HG02852 (cell line): ENCODE measurements around the gene MAPKAP1.
"Not testable (repeated sequence)": the region's sequence is repeated elsewhere in the genome, so short reads cannot be mapped to it uniquely, and the experiment has no call there.

Experiments used
- ATAC-seq: cut with Tn5 transposase; IDR thresholded peaks from one replicate; pipeline ENCODE4 v1.9.1; 2021; ENCODE audit warnings: mild to moderate bottlenecking, moderate library complexity; ENCODE audit not compliant: unreplicated experiment

Gene MAPKAP1

DNA sequence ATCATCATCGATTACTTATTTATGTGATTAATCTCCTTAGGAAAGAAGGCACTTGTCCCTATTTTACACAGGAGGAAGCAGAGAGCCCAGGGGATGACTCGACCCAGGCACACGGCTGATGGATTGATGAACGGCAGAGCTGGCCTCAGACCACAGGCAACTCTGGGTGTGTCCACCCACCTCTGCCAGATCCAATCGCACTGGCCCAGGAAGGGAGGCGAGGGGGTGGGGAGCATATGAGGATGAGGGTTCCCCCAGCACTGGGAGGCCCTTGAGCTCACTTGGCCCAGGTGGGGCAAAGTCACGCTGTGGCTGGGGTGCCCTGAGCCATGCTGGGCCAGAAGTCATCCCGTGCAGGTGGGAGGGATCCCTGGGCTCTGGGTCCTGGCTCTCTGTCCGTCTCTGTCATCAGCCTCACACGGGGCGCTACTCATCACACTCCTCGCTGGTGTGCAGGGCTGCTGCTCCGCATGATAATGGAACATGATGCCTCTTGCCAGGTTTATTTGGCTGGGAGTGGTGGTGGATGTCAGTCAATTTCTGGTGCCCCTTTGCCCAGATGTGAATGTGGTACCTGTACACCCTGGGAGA, 285.3 kb downstream of the MAPKAP1 start:
- ATAC-seq = no peak

DNA sequence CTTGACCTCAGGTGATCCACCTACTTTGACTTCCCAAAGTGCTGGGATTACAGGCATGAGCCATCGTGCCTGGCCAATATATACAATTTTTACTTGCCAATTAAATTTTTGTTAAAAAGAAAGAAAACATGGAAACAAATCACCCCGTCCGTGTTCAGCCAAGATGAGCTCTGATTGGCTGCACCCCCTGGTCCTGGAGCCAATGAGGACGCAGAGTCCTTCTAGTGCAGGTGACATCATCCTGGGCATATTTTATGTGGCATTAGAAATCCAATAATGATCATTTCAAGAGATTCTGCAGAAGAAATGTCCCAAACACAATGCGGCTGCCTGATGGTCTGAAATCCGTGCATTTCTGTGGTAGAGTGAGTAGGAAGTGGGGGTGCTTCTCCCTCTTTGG, 285.8 kb downstream of the MAPKAP1 start:
- ATAC-seq = no peak

DNA sequence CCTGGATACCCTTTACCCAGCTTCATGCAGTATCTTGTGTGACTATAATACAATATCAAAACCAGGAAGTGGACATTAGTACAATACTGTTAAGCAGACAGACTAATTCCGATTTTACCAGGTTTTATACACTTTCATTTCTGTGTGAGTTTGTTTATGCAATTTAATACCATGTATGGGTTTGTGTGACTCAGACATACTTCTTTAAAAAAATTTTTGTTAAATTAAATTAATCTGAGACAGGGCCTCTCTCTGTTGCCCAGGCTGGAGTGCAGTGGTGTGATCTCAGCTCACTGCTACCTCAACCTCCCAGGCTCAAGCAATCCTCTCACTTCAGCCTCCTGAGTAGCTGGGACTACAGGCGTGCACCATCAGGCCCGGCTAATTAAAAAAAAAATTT, 288.6 kb downstream of the MAPKAP1 start:
- ATAC-seq = no peak

DNA sequence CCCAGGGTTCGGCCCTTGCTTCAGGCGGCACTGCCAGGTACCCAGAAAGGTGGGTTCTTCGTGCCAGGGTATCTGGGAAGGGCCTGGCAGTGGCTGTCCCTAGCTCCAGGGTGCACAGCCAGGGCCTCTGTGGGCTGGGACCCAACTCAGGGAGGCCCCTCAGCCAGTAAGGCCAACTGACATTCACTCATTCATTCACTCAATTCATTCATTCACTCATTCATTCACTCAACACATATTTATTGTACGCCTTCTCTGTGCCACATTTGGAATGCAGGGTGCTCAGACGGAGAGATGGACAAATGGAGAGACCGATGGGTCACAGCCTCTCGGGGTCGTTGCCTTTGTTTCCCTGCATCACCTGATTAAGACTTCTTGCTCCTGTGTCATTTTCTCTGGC, 290.5 kb downstream of the MAPKAP1 start:
- no peak for ATAC-seq

DNA sequence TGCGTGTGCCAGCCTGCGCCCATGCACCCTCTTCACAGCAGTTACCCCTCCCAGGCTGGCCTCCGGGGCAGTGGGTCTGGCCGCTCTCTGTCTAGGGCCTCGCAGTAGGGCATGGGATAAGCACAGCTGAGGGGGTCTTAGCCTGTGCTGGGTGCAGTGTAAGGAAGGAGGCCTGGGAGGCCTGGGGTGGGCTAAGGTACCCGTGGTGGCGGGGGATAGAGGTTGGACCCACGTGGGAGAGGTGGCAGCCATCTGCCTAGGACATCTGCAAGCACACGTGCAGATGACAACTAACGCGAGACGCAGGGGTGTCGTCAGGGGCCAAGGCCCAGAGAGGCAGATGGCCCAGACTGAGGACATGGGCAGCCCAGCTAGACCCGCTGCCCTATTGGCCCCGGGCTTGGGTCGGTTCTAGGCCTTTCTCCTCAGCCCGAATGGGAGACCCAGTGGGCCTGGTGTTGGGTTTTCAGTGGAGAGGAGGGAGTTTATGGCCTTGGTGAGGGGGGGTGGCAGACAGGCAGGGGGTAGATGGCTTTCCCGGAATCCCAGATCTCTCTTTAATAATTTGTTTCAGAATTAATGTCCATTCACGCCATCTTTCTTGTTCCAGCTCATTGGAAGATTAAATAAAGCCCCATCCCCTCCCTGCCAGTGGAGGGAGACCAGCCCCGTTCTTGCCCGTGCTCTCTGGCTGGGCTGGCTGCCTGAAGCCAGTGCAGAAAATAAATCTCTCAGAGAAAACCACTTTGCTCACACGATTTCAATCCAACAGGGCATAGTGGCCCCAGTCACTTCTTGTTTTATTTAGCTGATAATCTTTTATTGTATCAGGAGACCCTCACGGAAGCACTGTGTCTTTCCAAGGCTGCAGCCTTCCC, 291.2 kb downstream of the MAPKAP1 start:
- no peak for ATAC-seq

DNA sequence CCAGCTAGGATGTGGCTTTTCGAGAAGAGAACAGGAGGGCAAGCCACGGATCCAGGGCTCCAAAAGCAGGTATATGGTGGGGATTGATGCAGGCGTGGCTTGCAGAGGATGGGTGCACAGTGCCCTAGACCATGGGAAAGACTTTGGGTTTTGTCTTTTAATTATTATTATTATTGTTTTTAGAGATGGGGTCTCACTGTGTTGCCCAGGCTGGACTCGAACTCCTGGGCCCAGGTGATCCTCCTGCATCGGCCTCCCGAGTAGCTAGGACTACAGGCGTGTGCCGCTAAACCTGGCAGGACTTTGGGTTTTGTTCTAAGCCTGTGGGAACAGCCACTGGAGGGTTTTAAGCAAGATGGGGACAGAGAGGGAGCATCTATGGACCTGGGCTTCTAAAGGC, 293.4 kb downstream of the MAPKAP1 start:
- ATAC-seq = no peak

DNA sequence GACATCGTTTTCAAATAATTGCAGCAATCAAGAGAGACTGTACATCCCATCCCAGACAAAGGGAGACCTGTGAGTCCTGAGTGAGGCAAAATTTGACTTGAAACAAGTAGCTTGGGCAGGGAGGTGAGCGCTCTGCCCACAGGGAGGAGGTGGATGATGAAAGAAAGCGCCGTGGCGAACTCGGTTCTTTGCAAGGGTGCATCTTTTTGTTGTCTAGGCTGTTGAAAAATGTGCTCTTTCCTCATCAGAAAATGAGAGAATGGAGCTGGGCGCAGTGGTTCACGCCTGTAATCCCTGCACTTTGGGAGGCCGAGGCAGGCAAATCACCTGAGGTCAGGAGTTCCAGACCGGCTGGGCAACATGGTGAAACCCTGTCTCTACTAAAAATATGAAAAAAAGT, 294.8 kb downstream of the MAPKAP1 start:
- ATAC-seq = no peak

DNA sequence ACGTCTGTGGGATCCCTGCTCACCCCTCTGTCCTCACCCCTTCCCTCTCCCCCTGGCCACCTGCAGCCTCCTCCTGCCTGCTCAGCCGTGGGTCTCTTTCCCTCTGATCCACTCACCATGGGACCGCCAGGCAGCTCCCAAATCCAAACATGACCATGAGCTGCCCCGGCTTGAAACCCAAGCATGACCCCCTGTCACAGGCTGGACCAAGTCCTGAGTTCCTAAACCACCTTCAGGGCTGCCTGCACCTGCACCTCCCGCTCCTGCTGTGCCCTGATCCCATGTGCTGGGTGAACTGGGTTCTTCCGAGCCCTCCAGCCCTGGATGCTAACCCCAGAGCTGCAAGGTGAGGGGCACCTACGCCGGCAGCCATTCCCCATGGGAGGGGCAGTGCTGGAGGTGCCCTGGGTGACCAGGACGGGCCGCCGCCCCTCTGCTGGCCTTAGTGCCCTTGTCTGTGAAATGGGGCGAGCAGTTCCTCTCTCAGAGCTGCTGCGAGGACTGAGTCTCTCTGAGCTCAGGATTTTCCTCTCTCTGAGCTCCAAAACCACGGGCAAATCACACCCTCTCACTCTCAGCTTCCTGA, 295.7 kb downstream of the MAPKAP1 start:
- no peak for ATAC-seq

DNA sequence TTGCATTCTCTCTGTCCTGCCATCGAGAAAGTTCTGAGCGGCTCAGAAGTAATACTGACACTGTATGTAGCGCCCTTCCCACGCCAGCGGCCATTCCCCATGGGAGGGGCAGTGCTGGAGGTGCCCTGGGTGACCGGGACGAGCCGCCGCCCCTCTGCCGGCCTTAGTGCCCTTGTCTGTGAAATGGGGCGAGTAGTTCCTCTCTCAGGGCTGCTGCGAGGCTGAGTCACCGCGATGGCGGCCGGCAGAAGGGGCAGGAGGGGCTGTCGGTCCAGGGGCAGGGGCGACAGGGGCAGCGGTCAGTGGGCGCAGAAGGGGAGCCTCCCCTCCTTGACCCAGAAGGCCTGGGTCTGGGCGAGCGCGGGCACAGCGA, 296.5 kb downstream of the MAPKAP1 start:
- ATAC-seq = no peak

DNA sequence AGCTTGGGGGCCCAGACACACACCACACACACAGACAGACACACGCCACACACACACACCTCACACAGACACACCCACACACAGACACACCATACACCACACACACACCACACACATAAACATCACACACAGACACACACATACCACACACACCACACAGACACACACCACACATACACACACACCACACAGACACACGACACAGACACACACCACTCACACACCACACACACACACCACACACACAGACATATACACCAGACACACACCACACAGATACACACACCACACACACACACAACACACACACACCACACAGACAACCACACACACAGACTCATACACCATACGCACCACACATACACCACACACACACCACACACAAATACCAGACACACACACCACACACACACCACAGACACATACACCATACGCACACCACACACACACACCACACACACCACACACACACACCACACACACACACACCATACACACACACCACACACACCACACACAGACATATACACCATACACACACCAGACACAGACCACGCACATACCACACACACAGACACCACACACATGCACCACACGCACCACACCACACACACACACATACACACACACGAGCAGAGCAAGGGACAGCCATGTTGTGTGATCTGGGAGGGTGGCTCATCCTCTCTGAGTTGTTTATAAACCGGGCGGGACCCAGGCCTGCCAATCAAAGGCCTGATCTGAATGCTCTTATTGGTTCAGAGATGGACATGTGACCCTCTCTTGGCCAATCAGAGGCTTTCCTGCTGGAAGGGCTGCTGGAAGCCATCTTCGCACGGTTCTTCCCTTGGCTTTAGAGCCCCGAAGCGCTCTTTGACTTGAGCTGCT, 297.1 kb downstream of the MAPKAP1 start:
- no peak for ATAC-seq

DNA sequence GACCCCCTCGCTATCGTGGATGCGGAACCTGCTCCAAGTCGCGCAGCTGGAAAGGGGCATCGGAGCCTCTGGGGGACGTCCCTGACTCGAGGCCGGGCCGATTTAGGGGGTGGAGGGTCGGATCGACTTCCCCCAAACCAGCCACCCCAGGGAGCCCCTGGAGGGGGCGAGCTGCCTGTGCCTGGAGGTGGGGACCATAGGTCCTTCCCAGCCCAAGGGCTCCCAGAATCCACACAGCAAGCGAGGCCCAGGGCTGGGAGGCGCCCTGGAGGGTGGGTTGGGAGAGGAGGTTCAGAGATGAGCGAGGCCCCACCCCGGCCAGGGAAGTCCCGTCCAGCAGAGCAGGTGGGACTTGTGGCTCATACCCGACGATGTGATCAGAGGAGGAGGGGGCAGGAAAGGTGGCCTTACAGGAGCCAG, 297.8 kb downstream of the MAPKAP1 start:
- ATAC-seq = no peak

DNA sequence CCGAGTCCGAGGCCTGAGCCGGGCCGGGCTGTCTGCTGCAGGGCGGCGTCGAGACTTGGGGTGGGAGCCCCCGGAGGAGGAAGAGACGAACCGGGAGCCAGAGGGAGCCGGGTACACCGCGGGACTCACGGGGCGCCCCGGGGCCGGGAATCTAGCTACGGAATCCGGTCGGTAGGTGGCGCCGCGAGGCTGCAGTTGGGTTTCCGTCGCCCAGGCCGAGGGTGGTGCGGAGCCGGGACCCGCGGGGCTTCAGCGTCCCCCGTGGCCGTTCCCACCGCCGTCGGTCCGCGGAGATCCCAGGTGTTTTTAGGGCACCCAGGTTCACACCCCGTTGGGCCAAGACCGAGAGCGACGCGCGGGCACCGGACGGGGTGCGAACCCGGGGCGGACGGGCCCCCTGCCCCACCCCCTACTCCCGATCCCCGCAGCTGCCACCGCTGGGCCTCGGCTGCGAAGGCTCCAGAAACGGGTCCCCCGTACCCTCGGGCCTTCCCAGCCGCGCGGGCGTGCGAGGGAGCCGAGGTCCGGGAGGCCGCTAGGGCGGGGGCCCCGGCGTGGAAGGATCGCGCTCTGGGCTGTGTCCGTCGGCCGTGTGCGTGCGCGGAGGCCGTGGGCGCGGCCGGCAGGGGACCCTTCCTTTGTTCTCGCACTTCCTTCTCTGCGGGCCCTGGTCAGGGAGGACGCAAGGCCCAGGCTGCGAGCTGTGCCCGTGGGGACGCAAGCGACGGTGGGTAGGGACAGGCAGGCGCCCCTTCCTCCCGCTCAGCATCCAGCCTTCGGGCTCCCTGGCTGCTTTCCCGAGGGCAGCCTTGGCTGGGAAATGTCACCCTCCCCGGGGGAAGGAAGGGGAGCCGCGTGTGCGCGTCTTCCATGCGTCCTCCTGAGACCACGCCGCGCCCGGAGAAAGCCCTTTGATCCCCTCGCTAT, 298.8 kb downstream of the MAPKAP1 start:
- ATAC-seq = no peak

DNA sequence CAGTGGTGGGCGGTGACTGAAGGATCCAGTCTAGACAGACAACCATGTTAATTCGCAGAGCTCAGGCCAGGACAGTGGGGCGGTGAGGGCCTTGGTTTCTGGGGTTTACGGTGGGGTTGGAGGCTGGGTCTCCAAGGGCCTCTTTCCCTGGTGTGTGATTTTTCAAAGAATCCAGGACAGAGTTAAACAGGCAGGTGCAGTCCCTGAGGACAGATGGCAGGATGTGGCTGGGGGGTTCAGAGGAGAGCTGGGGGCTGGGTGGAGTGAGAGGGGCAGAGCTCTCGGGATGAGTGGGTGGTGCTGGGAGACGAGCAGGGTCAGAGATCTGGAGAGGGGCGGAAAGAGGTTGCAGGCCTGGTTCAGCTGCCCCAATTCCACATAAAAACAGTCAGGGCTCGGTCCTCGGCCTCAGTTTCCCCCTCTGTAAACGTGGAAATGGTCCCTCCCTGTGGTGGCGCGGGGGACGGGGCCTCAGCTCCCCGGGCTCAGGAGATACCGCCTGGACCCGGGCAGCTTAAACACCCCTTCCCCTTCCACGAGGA, 299.5 kb downstream of the MAPKAP1 start:
- no peak for ATAC-seq

DNA sequence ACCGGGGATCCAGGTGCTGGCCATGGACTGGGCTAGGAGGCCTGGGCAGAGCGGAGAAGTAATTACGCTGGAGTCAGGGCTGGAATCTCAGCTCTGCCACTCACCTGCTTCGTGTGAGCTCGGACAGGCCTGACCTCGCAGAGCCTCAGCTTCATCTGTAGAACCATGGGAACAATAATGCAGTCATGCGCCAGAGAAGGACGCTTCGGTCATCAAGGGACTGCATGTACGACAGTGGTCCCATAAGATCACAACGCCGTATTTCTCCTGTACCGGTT, 300.3 kb downstream of the MAPKAP1 start:
- ATAC-seq = no peak

DNA sequence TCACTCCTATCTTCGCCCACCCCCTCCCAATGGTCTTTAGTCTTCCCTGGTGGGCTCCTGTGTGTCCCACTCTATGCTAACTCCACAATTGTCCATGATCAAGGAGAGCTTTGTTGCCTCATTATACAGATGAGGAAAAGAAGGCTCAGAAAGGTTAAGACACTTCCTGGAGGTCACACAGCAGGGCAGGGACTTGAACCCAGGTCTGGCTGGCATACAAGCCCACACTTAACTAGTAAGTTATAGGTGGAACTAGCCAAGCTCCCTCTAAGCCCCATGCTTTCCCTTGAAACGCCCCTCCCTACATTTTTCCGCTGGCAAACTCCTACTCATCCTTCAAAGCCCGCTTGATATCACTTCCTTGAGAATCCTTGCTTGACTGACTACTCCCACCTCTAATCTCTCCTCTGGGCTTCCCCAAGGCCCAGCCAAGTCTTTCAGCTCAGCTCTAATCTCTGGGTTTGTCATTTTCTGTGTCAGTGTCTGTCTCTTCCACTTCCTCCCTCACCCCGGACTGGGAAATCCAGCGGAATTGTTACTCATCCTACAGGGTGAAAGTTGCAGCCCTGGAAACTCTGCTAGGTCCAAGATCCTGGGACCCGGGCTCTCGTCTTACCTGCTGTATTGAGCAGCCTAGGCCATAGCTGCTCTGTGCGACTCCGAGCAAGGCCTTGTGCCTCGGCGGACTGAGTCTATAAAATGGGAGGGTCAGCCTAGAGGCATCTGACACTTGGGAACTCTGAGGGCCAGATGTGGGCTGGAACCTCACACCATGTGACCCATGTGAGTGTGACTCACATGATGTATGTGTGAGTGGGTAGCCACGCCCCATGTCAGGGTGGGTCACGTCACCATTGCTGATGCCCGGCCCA, 300.8 kb downstream of the MAPKAP1 start:
- ATAC-seq = no peak

DNA sequence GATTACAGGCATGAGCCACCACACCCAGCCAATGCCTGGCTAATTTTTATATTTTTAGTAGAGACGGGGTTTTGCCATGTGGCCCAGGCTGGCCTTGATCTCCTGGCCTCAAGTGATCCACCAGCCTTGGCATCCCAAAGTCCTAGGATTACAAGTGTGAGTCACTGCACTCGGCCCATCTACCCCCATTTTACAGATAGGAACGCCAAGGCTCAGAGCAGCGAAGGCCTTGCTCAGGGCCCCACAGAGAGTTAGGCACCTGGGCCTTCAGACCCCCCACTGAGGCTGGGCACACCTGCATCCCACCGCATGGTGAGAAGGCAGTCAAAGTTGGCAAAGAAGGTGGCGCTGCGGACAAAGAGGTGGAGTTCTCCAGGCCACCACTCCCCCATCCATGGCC, 302.3 kb downstream of the MAPKAP1 start:
- ATAC-seq = no peak

DNA sequence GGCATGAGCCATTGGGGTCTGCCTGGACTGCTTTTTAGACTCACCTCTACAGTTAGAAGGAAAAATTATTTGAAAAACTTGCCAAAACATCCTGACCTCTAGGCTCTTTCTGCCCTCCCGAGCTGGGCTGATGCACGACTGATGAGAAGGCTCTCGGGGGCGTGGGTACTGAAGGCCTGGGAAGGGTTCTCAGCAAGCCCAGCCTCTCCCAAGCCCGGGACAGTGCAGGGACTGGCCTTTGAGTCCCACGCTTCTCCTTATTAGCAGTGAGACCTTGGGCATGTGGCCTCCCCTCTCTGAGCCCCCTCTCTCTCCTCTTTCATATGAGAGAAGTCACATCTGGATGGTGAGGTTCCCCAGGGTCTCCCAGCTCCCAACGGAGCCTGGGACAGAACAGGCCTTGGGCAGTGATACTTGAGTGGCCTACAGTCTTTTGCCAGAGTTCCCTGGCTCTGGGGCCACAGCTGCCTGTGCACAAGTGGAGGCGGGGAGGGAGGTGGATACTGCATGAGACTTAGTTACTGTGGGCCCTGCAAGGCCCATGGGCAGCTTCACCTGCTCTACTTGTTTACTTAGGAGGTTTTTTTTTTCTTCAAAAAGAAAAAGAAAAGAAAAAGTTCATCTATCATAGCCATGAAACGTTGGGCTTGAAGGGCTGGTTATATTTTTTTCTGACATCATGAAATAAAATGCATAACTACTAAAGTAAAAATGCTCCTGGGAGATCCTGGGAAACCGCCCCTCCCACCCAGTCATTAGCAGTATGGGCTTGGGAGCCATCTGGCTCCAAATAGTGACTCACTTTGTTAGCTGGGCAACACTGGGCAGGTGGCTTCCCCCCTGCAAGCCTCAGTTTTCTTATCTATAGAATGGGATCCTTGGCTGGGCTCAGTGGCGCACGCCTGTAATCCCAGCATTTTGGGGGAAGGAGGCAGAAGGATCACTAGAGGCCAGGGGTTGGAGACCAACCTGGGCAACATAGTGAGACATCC, 306.0 kb downstream of the MAPKAP1 start:
- no peak for ATAC-seq

DNA sequence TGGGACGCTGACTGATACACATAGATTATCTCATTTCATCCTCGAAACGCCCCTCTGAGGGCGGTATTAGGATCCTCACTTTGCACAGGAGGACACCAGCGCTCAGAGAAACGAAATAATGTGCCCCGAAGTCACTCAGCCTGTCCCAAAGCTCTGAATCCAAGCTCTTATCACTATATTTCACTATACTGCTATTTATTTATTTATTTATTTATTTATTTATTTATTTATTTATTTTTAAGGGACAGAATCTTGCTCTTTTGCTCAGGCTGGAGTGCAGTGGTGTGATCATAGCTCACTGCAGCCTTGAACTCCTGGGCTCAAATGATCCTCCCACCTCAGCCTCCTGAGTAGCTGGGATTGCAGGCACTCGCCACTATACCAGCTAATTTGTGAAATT, 306.8 kb downstream of the MAPKAP1 start:
- ATAC-seq = not testable (repeated sequence)
